AG04449 (cell line): ENCODE measurements around the gene USP35.

Source experiments
- CTCF ChIA-PET: fragments of 350-600 bp; formaldehyde crosslinking; extraction: SDS; loops from one replicate; lab custom pipeline; 2021; ENCODE audit warnings: antibody characterized with exemption; lab: Yijun Ruan, JAX
- POLR2A ChIA-PET: fragments of 400-600, 350-600 bp; formaldehyde crosslinking; extraction: SDS; loops from one replicate; lab custom pipeline; 2020; ENCODE audit warnings: antibody characterized with exemption, inconsistent platforms; lab: Yijun Ruan, JAX
- DNase-seq: peaks from one replicate; pipeline ENCODE4 v3.0.0-alpha.2; 2010; ENCODE audit warnings: low read depth, low spot score
- H3K4me3 ChIP-seq: 2 replicates; pipeline ENCODE4 v1.5.1; 2011; ENCODE audit warnings: low read depth, mild to moderate bottlenecking, control low read depth, low read length
- CTCF ChIP-seq: IDR thresholded peaks from one replicate; pipeline ENCODE4 v1.5.1; 2011; ENCODE audit warnings: mild to moderate bottlenecking, moderate library complexity, low read length, control low read depth, inconsistent platforms; ENCODE audit not compliant: insufficient read depth; ENCODE audit errors: missing control alignments

Gene USP35

DNA sequence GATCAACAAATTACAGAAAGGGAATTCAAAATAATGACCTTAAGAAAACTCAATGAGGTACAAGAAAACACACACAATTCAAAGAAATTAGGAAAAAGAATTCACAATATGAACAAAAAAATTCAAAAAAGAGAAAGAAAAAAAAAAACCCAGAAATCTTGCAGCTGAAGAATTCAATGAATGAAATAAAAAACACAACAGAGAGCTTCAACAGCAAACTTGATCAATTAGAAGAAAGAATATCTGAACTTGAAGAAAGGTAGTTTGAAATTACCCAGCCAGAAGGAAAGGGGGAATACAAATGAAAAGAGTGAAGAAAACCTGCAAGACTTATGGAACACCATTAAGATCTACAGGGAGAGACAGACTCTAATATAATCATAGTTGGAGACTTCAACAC, 52.8 kb downstream of the USP35 start:
- TF ChIP-seq CTCF = no peak
- no peak for DNase-seq
- ChIA-PET POLR2A (no interaction called here), CTCF (interaction anchor here (1.8 kb wide), 1 partner anchor 12 kb away, joined by 5 read pairs; no protein-coding TSS in a partner anchor)
- no peak overlapping the region for H3K4me3 ChIP-seq

DNA sequence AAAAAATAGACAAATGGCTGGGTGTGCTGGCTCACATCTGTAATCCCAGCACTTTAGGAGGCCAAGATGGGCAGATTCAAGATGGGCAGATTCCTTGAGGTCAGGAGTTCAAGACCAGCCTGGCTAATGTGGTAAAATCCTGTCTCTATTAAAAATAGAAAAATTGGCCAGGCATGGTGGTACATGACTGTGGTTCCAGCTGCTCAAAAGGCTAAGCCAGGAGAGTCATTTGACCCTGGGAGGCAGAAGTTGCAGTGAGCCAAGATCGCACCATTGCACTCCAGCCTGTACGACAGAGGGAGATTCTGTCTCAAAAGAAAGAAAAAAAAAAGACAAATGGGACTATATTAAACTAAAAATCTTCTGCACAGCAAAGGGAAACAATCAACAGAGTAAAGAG, 55.4 kb downstream of the USP35 start:
- no peak for DNase-seq
- ChIA-PET POLR2A (interaction anchor here (0.6 kb wide), 1 partner anchor 56 kb away, joined by 3 read pairs; no protein-coding TSS in a partner anchor), CTCF (no interaction called here)
- TF ChIP-seq CTCF = no peak
- no peak overlapping the region for H3K4me3 ChIP-seq

GRCh38 chr11:78244546-78245255, 56.0 kb downstream of the USP35 start:
- ChIA-PET CTCF (no interaction called here), POLR2A (interaction anchor here (0.6 kb wide), 1 partner anchor 57 kb away, joined by 3 read pairs; no protein-coding TSS in a partner anchor)
- no peak overlapping the region for H3K4me3 ChIP-seq
- DNase-seq = no peak
- TF ChIP-seq CTCF = no peak

- CTCF ChIA-PET = interaction anchor here (1.0 to 1.6 kb wide), 2 partner anchors 14 to 20 kb away, joined by 3 to 5 read pairs; no protein-coding TSS in a partner anchor
These were observed 59.5 kb downstream of the USP35 start for GRCh38 chr11:78248191-78248590.

DNA sequence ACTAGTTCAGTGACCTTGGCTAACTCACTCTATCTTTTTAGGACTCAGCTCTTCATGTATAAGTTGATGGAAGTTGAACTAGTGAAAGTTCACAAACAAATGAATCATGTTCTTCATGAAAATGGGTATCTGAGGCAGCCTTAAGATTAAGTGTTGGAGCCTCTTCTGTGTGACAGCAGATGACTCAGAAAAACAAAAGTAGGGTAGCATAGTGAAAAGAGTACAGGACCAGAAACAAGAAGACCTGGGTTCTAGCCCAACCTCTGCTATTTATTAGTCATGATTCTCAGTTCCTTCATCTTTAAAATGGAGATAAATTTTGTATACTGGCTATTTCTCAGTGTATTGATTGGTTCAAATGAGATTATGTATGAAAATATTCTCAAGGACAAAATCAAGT, 60.2 kb downstream of the USP35 start:
- ChIA-PET POLR2A (no interaction called here), CTCF (interaction anchor here (1.6 kb wide), 1 partner anchor 21 kb away, joined by 5 read pairs; no protein-coding TSS in a partner anchor)
- no peak overlapping the region for H3K4me3 ChIP-seq
- DNase-seq = no peak
- TF ChIP-seq CTCF = no peak

More at GRCh38 chr11:78248191-78248590, 59.5 kb downstream of the USP35 start:
- POLR2A ChIA-PET = no interaction called here
- no peak overlapping the region for H3K4me3 ChIP-seq
- DNase-seq = no peak
- TF ChIP-seq CTCF = no peak

GRCh38 chr11:78250099-78250498, 61.4 kb downstream of the USP35 start:
- TF ChIP-seq CTCF = no peak
- DNase-seq = no peak
- POLR2A ChIA-PET = no interaction called here
- CTCF ChIA-PET = interaction anchor here (2.8 kb wide), 1 partner anchor 315 kb away, joined by 13 read pairs; no protein-coding TSS in a partner anchor
- H3K4me3 ChIP-seq = no peak overlapping the region
